Middle frontal gyrus (tissue), 1 donor: ENCODE data around the gene GPR15.

Experiments
- DNase-seq: peaks from one replicate; pipeline ENCODE4 v3.0.0-alpha.2; 2015; ENCODE audit warnings: low spot score; ENCODE audit errors: extremely low spot score

Gene GPR15

GRCh38 chr3:98530676-98531075 lies 1.1 kb upstream of the GPR15 start:
- no peak for DNase-seq

- DNase-seq: no peak
Measured at GRCh38 chr3:98532275-98532637, 478 bp downstream of the GPR15 start.

- no peak for DNase-seq
Measured at GRCh38 chr3:98532709-98533571, 1.2 kb downstream of the GPR15 start.

- DNase-seq: no peak
Measured at GRCh38 chr3:98534168-98534567, 2.4 kb downstream of the GPR15 start.

- no peak for DNase-seq
Measured at GRCh38 chr3:98534734-98535133, 3.0 kb downstream of the GPR15 start.

- no peak for DNase-seq
Measured at GRCh38 chr3:98536456-98537017, 4.8 kb downstream of the GPR15 start.

- no peak for DNase-seq
Measured at GRCh38 chr3:98540346-98540745, 8.6 kb downstream of the GPR15 start.

GRCh38 chr3:98541695-98542094 lies 9.9 kb downstream of the GPR15 start:
- DNase-seq: no peak

- no peak for DNase-seq
Measured at GRCh38 chr3:98542623-98543022, 10.8 kb downstream of the GPR15 start.

- DNase-seq: no peak
Measured at GRCh38 chr3:98545940-98546339, 14.2 kb downstream of the GPR15 start.

- no peak for DNase-seq
Measured at GRCh38 chr3:98548544-98548943, 16.8 kb downstream of the GPR15 start.

- no peak for DNase-seq
Measured at GRCh38 chr3:98550833-98551232, 19.1 kb downstream of the GPR15 start.

- DNase-seq: no peak
Measured at GRCh38 chr3:98551236-98551635, 19.5 kb downstream of the GPR15 start.

GRCh38 chr3:98551754-98552153 lies 20.0 kb downstream of the GPR15 start:
- DNase-seq: no peak

- DNase-seq: no peak
Measured at GRCh38 chr3:98552232-98553020, 20.6 kb downstream of the GPR15 start.

GRCh38 chr3:98553021-98553563 lies 21.3 kb downstream of the GPR15 start:
- no peak for DNase-seq

GRCh38 chr3:98553753-98554152 lies 22.0 kb downstream of the GPR15 start:
- no peak for DNase-seq

GRCh38 chr3:98554580-98554979 lies 22.8 kb downstream of the GPR15 start:
- DNase-seq: no peak

- DNase-seq: no peak
Measured at GRCh38 chr3:98555025-98555379, 23.2 kb downstream of the GPR15 start.

- DNase-seq: no peak
Measured at GRCh38 chr3:98556164-98557130, 24.7 kb downstream of the GPR15 start.
